ENCODE results near the gene SORL1-AS1.
"Not testable (repeated sequence)": the region's sequence is repeated elsewhere in the genome, so short reads cannot be mapped to it uniquely, and the experiment has no call there.

SORL1-AS1 gene

DNA sequence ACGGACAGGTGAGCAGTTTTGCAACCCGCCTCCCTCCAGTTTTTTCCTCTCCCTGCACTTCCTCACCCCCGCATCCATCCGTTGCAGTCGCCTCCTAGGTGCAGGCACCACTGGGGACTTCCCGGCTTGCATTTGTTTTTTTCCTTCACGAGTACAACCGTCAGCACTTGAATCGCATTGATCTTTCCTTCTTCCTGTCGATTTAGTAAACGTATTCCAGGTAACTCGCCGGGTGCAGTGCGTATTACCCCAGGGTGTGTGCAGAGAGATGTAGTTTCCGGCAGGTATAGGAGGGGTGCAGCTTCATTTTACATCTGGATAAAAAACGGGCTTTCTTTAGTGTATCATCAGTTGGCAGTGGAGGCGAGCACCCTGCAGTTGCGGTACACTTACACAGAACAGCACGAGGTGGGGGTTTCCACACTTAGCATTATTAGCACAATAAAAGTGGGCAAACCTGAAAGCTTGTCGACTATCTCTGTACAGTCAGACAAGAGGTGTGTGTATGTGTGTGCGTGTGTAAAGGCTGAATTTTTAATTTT lies at the start of gene SORL1-AS1:
Gene SORL1-AS1 (minus strand): TSS at position 359 of the 542 bp plus-strand sequence.
- no peak for DNase-seq (ENCODE audit: low read depth, low spot score)

GRCh38 chr11:121500717-121501116 lies 48.0 kb upstream of the SORL1-AS1 start:
- DNase-seq (ENCODE audit: low read depth, low spot score), result no peak

DNA sequence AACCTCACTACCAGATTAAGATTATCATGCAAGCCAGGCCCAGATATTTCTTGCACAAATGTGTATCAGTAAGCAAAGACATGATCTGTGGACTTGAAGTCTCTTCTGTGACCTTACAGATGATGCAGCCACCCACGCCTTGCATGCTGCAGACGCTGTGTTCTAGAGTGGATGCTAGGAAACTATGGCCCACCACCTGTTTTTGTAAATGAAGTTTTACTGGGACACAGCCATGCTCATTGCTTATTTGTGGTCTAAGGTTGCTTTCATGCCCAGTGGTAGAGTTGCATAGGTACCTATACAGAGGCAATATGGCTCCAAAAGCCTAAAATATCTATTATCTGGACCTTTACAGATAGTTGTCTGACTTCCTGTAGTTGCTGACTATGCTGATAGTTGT lies 47.5 kb upstream of the SORL1-AS1 start:
- no peak for DNase-seq (ENCODE audit: low read depth, low spot score)

DNA sequence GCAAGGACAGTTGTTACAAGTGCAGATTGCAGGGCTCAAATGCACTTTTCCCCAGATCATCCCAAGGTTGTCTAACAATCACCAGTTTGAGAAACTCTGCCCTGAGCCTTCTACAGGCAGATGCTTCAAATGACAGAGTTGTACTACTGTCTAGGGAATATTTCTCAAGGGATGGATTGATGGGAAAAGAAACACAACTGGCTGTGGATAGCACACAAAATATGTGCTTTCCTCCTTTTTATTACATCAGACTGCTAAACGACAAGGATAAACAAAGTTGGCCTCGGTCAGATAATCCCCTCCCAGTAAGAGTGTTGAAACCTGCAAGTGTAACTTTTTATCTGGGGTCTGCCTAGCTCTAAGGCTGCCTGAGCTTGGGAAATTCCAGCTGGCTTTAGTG lies 46.6 kb upstream of the SORL1-AS1 start:
- DNase-seq (ENCODE audit: low read depth, low spot score), result no peak

DNA sequence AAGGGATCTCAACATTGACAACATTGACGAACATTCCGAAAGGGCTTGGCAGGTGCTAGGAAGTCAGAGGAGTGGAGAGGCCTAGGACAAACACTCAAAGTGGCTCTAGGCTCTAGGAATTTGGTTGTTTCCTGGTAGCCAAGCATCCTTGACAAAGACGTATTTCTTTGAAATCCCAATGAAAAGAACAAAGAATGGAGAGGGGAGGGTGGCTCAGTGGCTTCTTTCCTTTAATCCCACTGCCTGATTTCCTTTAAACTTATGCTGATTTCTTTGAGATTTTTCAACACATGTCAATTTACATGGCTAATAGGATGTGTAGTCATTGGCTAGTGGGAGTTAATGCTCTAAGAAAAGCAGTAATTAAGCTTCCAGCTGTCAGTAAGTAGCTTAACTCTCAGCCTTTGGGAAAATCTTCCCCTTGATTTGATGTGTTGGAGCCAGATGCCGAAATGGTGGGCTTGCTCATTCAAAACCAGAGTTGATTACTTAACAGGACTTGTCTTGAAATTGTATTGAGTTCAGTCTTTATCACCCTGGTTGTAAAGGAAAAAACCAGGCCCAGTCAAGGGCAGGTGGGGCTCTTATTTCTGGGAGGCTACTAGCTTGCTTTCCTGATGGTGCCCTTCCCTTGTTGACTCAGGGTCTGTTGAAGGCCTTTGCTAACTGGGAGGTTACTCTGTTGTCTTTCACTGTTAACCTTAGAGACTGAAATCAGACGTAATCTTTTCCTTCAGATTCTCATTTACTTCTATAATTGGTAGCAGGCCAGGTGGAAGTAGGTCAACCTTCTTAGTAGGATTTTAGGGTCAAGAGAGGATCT lies 44.6 kb upstream of the SORL1-AS1 start:
- no peak for DNase-seq (ENCODE audit: low read depth, low spot score)

DNA sequence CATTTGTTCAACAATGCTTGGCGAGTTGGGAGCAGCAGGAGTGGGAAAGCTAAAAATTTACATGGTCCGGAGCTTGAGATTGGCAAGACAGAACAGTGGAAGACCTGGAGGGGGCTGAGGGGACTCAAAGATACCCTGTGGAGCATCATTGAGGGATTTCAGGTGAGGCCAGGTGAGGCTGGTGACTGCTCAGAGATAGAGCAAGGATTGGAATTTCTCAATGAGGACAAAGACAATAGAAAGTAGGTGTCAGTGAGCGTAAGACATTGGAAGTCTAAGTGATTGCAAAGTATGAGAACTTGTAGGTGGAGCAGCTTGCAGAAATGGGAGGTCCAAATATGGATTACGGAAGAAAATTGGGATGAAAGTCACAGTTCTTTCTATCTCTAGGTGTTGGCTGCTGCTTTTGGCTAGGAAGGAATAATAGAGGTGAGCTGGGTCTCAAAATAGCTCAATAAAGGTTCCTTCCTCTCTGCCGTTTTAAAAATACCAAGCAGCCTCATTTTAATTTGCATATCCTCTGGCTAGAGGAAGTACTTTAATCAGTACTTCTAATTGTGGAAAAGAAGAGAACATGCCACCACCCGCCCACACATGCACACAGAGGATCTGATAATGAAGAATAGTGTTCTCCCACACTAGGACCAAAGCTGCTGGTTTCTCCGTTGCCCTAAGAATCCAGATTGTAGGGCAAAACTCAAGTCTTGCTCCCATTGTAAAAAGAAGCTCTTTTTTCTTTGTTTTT lies 41.8 kb upstream of the SORL1-AS1 start:
- DNase-seq (ENCODE audit: low read depth, low spot score), result no peak

DNA sequence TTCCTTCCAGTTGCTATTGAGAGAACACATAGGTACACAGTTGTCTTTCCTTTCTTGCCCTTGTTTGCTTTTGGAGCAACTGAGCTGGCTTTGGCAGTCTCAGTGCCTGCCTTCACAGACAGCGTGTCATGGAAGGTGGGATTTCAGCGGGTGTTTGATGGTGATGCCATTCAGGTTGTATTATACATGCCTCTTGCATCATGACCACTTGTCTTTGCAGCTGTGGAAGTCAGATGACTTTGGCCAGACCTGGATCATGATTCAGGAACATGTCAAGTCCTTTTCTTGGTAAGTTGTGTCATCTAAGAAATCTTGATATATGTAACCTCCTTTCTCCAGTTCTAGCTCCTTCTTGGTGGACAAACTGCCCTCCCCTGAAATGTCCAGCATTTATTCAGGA lies 37.1 kb upstream of the SORL1-AS1 start:
- no peak for DNase-seq (ENCODE audit: low read depth, low spot score)

DNA sequence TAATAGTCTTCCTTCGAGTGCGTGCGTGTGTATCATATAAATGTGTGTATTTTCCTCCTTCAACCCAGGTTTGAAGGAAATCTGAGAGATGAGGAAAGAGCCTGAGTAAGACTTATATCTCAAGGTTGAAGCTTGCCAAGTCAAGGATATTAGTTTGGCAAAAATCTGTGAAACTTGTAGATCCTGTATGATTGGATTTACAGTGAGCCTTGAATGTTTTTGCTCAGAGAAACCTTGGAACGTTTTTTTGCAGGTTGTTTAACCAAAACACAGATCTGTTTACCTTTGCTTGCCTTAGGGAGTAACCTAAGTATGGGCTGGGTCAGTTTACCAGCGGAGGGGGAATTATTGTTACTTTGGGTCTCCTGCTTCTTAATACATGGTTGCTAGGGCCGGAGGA lies 35.9 kb upstream of the SORL1-AS1 start:
- DNase-seq (ENCODE audit: low read depth, low spot score), result no peak

GRCh38 chr11:121488170-121488569 lies 35.4 kb upstream of the SORL1-AS1 start:
- no peak for DNase-seq (ENCODE audit: low read depth, low spot score)

DNA sequence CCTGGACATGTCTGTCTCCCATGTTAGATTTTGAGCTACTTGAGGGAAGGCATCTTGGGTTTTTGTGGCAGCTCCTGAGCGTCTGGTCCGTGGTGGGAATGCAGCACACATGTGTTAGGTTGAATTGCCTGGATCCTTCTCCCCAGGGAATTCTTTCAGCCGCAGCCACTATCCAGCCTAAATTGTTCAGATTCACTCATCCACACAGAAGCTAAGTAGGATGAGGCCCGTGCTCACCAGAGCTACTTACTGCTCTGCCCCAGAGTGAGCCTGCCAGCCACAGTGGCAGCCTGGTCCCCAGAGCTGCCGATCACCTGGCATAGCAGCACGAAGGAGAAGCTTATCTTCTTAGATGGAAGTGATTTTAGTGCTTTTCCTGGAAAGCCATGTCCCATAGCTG lies 34.4 kb upstream of the SORL1-AS1 start:
- no peak for DNase-seq (ENCODE audit: low read depth, low spot score)

- DNase-seq (ENCODE audit: low read depth, low spot score), result no peak
These were observed 33.3 kb upstream of the SORL1-AS1 start for GRCh38 chr11:121486054-121486453.

- DNase-seq (ENCODE audit: low read depth, low spot score), result no peak
These were observed 32.4 kb upstream of the SORL1-AS1 start for GRCh38 chr11:121485216-121485615.

- no peak for DNase-seq (ENCODE audit: low read depth, low spot score)
These were observed 31.2 kb upstream of the SORL1-AS1 start for GRCh38 chr11:121483805-121484480.

- peak; percentile 63 for DNase-seq (ENCODE audit: low read depth, low spot score)
These were observed 29.7 kb upstream of the SORL1-AS1 start for GRCh38 chr11:121482231-121483129.

DNA sequence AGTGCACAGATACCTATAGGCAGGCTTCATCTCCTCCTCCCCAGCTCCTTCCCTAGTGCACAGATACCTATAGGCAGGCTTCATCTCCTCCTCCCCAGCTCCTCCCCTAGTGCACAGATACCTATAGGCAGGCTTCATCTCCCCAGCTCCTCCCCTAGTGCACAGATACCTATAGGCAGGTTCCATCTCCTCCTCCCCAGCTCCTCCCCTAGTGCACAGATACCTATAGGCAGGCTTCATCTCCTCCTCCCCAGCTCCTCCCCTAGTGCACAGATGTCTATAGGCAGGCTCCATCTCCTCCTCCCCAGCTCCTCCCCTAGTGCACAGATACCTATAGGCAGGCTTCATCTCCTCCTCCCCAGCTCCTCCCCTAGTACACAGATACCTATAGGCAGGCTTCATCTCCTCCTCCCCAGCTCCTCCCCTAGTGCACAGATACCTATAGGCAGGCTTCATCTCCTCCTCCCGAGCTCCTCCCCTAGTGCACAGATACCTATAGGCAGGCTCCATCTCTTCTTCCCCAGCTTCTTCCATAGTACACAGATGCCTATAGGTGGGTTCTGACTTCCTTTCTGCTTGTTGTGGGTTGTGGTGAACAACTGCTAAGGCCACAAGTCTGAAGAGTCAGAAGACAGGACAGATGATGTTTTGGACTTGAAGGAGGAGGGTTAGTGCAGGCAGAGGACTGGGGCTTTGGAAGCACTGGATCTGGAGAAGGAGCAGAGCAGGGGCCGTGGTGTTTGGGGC lies 28.9 kb upstream of the SORL1-AS1 start:
- DNase-seq (ENCODE audit: low read depth, low spot score), result not testable (repeated sequence)

- no peak for DNase-seq (ENCODE audit: low read depth, low spot score)
These were observed 27.0 kb upstream of the SORL1-AS1 start for GRCh38 chr11:121479698-121480238.

DNA sequence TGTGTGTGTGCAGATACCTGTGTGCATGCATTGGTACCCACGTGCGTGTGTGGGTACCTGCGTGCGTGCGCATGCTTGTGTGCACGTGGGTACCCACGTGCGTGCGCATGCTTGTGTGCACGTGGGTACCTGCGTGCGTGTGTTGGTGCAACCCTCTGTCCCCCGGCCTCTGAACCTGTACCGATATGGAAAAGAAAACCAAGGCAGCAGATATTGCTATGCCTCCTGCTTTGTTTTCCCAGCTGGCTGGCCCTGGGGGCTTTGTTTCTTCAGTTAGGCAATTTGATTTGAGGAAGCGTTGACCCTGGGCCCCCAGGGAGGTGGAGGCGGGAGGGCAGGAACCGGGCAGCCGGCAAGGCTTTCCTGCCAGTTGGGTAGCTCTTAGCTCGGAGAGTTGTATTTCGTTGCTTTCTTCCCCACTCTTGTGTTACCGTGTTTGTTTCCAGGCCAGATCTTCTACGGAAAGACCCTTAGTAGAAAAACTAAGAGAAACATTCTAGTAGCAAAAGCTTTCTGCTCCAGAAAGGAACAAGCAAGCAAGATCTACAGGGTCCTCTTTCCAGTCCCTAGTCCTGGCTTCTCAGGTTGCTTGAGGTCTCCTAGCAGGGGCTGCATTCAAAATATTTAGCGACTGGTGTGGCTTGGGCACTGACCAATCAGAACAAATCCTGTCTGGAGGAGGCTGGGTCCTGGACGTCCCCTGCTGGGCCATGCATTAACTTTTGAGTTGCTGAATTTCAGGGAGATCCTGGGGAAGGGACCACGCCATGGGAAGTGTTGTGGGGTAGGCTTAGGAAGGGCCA lies 26.3 kb upstream of the SORL1-AS1 start:
- DNase-seq (ENCODE audit: low read depth, low spot score), result peak; percentile 86

- DNase-seq (ENCODE audit: low read depth, low spot score), result no peak
These were observed 25.6 kb upstream of the SORL1-AS1 start for GRCh38 chr11:121478226-121478894.

Data from ELF-1 (cell line).